K562 (cell line): ENCODE measurements around the gene FMN1. TPM values are rescaled to one million over a fixed set of nuclear protein-coding genes. Genes with fewer than 3 reads are reported as not detected.

ENCODE experiments used
- ATAC-seq: fragments of 200-7000 bp; cut with Tn5 transposase; 3 replicates; pipeline ENCODE4 v1.9.1; 2020; ENCODE audit warnings: moderate library complexity
- BruUV-seq: library from RNA; stranded (reverse); fragments of 400-500 nt; replicated peaks from 2 replicates; lab custom pipeline; 2021; lab: Mats Ljungman, UMichigan
- CTCF ChIA-PET: fragments of 300-600 bp; formaldehyde crosslinking; extraction: SDS; loops from one replicate; lab custom pipeline; 2021; ENCODE audit warnings: low intra/inter-chr PET ratio; lab: Yijun Ruan, JAX
- POLR2A ChIA-PET: fragments of 300-600, 350-650 bp; sonication (Branson Sonifier 250); formaldehyde crosslinking; extraction: SDS; loops from one replicate; lab custom pipeline; 2021; ENCODE audit warnings: antibody characterized with exemption, inconsistent platforms; lab: Yijun Ruan, JAX
- DNase-seq, 4 experiments: peaks; one replicate each; pipeline versions ENCODE4 v3.0.0 to v3.0.0-alpha.2; 2011 to 2018; ENCODE audit warnings: low spot score in 3 of 4, mixed read lengths in 3 of 4; ENCODE audit errors: extremely low read depth in 1 of 4
- FAIRE-seq: peaks from 2 replicates; lab custom pipeline; 2011; peaks lifted over from hg19 to GRCh38; lab: Jason Lieb, UNC
- H2AFZ ChIP-seq: 2 replicates; pipeline ENCODE4 v1.6.0; 2011; ENCODE audit warnings: low read depth, low read length, control low read depth, inconsistent platforms
- H3K27ac ChIP-seq: fragments of 200-600 bp; 3 replicates; pipeline ENCODE4 v1.8.0; 2011; ENCODE audit warnings: low read depth, mild to moderate bottlenecking, control low read depth, inconsistent platforms, low read length, moderate library complexity, mixed read lengths; ENCODE audit errors: extremely low read depth
- H3K27me3 ChIP-seq, 2 experiments: fragments of 300-600 bp in 1 of 2; 2 replicates in 1 of 2; 3 replicates in 1 of 2; pipeline versions ENCODE4 v1.6.0 to v1.8.0; 2011; ENCODE audit warnings: inconsistent platforms in 2 of 2, low read length in 2 of 2, mild to moderate bottlenecking in 1 of 2, mixed read lengths in 1 of 2, moderate library complexity in 1 of 2; ENCODE audit not compliant: control insufficient read depth in 2 of 2, insufficient read depth in 2 of 2
- H3K36me3 ChIP-seq: fragments of 300-600 bp; 3 replicates; pipeline ENCODE4 v1.8.0; 2011; ENCODE audit warnings: mild to moderate bottlenecking, low read length, inconsistent platforms; ENCODE audit not compliant: control insufficient read depth, insufficient read depth
- H3K4me1 ChIP-seq, 2 experiments: fragments of 200-600 bp in 1 of 2; replicated peaks in 1 of 2; 2 replicates in 1 of 2; 3 replicates in 1 of 2; pipeline versions ENCODE4 v1.5.1 to v1.8.0; 2011; ENCODE audit warnings: inconsistent platforms in 2 of 2, low read length in 2 of 2, mild to moderate bottlenecking in 1 of 2, mixed read lengths in 1 of 2, moderate library complexity in 1 of 2; ENCODE audit not compliant: control insufficient read depth in 2 of 2, insufficient read depth in 2 of 2
- H3K4me2 ChIP-seq: 2 replicates; pipeline ENCODE4 v1.6.1; 2011; ENCODE audit warnings: low read length, control low read depth, inconsistent platforms, mixed read lengths; ENCODE audit not compliant: insufficient read depth
- H3K4me3 ChIP-seq: fragments of 200-600 bp; sonication (generic), shearing (Covaris generic); 2 replicates; pipeline ENCODE4 v1.5.1; 2016; ENCODE audit warnings: control low read depth, inconsistent platforms
- H3K79me2 ChIP-seq: fragments of 200-600 bp; 3 replicates; pipeline ENCODE4 v1.8.0; 2011; ENCODE audit warnings: low read length, inconsistent platforms; ENCODE audit not compliant: control insufficient read depth, insufficient read depth
- H3K9ac ChIP-seq, 2 experiments: 2 replicates each; pipeline versions ENCODE4 v1.6.0 to v1.6.1; 2011; ENCODE audit warnings: low read depth in 2 of 2, low read length in 2 of 2, control low read depth in 1 of 2, inconsistent platforms in 1 of 2, mild to moderate bottlenecking in 1 of 2, mixed read lengths in 1 of 2; ENCODE audit not compliant: insufficient read depth in 1 of 2
- H3K9me1 ChIP-seq: one replicate; pipeline ENCODE4 v1.6.0; 2011; ENCODE audit warnings: inconsistent platforms, mild to moderate bottlenecking, low read length, moderate library complexity; ENCODE audit not compliant: control insufficient read depth, insufficient read depth
- H3K9me3 ChIP-seq: replicated peaks from 2 replicates; pipeline ENCODE4 v1.5.1; 2011; ENCODE audit warnings: low read depth, low read length, inconsistent platforms; ENCODE audit not compliant: control insufficient read depth, insufficient read depth
- H4K20me1 ChIP-seq: replicated peaks from 2 replicates; pipeline ENCODE4 v1.6.1; 2011; ENCODE audit warnings: low read length, inconsistent platforms, mixed read lengths; ENCODE audit not compliant: control insufficient read depth, insufficient read depth
- BRF1 ChIP-seq: IDR thresholded peaks from 3 replicates; pipeline ENCODE4 v1.6.1; 2011; ENCODE audit warnings: borderline replicate concordance, mild to moderate bottlenecking; ENCODE audit not compliant: insufficient read length; ENCODE audit errors: extremely low read depth
- ETS1 ChIP-seq: conservative IDR thresholded peaks from 2 replicates; pipeline ENCODE4 v1.6.1; 2011; ENCODE audit warnings: low read depth, mild to moderate bottlenecking, low read length; ENCODE audit not compliant: control insufficient read depth
- NCOR1 ChIP-seq: fragments of 450-650 bp; IDR thresholded peaks from 2 replicates; pipeline ENCODE4 v1.6.1; 2016; ENCODE audit warnings: mild to moderate bottlenecking, moderate library complexity
- NFIC ChIP-seq: fragments of 450-650 bp; IDR thresholded peaks from 2 replicates; pipeline ENCODE4 v1.6.1; 2017; ENCODE audit warnings: mild to moderate bottlenecking, inconsistent platforms
- NFIX ChIP-seq: fragments of 250-450 bp; sonication (Bioruptor Pico); IDR thresholded peaks from 2 replicates; pipeline ENCODE4 v1.4.0; 2020; ENCODE audit warnings: low read depth, mild to moderate bottlenecking, moderate library complexity
- RUNX1 ChIP-seq: sonication (generic); IDR thresholded peaks from 2 replicates; pipeline ENCODE4 v1.6.1; 2016; ENCODE audit warnings: antibody characterized with exemption, low read depth
- SIRT6 ChIP-seq: IDR thresholded peaks from one replicate; pipeline ENCODE4 v1.6.1; 2012; ENCODE audit warnings: low read depth, mild to moderate bottlenecking, control low read depth, inconsistent platforms, low read length, moderate library complexity
- ZNF277 ChIP-seq: fragments of 250-450 bp; sonication (Bioruptor Pico); IDR thresholded peaks from 2 replicates; pipeline ENCODE4 v1.8.0; 2022; ENCODE audit warnings: inconsistent platforms, mild to moderate bottlenecking, moderate library complexity, borderline replicate concordance
- WGBS: fragments of 100-300 bp; shearing (Covaris generic); methylation state at CpG from one replicate; pipeline ENCODE4 v1.1.6; 2016; ENCODE audit warnings: low coverage, mixed read lengths; ENCODE audit not compliant: insufficient coverage; ENCODE audit errors: missing lambda C conversion rate; 5-methylcytosine and 5-hydroxymethylcytosine counted together
- in situ Hi-C: fragments of 300-500 bp; cut with MboI; formaldehyde crosslinking; loops from 4 replicates; pipeline ENCODE4 v1.15.0; 2018; ENCODE audit warnings: inconsistent platforms, mixed read lengths
- intact Hi-C: fragments of 100-400 bp; cut with micrococcal nuclease; formaldehyde crosslinking; loops from 2 replicates; pipeline ENCODE4 v1.14.2; 2022
- polyA plus RNA-seq, 8 experiments: library from polyadenylated mRNA; depleted of rRNA in 4 of 8; stranded (reverse) in 5 of 8; unstranded in 3 of 8; fragments of >200 nt; fragmentation: Nextera tagmentation in 2 of 8; fragmentation: Illumina TruSeq in 1 of 8; extraction: Ambion mirVana in 2 of 8; extraction: Trizol in 1 of 8; gene quantifications; 2 replicates each; pipeline versions ENCODE4 v1.2.1 to v1.2.3, GENCODE V29; 2011 to 2014; ENCODE audit warnings: inconsistent platforms in 1 of 8, missing spikeins in 1 of 8
- total RNA-seq, 7 experiments: library from RNA; depleted of rRNA in 6 of 7; stranded (reverse); fragments of >200 nt in 6 of 7; fragmentation: Illumina TruSeq in 2 of 7; extraction: Trizol in 2 of 7; gene quantifications; 2 replicates each; pipeline versions ENCODE4 v1.2.1 to v1.2.3, GENCODE V29; 2011 to 2021; ENCODE audit warnings: low replicate concordance in 1 of 7

FMN1 gene
- total and polyA plus RNA-seq, 9 of the 15 experiments (the other 6 are each of a cell fraction or from before 2014, with no cell fraction given), result 0.03 to 0.07 (median 0.04) TPM; not detected in 6

GRCh38 chr15:32899126-32899596, 295.4 kb downstream of the FMN1 start:
- peak in 1 of 4 experiments; percentile 12 for DNase-seq
- TF ChIP-seq NFIX (CRISPR knock-in tag), result peak; percentile 86
- TF ChIP-seq BRF1, result no peak
- TF ChIP-seq SIRT6, result no peak
- no peak for TF ChIP-seq ZNF277 (CRISPR knock-in tag)
- TF ChIP-seq RUNX1, result no peak
- TF ChIP-seq NCOR1, result no peak
- TF ChIP-seq NFIC, result peak; percentile 97
- no peak for TF ChIP-seq ETS1
- no peaks in the 10 kb centered on the region for H3K9me3 ChIP-seq
- H3K4me3 ChIP-seq, result no peak overlapping the region
- no peak for ATAC-seq
- no peak overlapping the region for H3K9ac ChIP-seq
- H3K27ac ChIP-seq, result no peak overlapping the region
- in situ Hi-C loops (no loop called here), intact Hi-C loops (no loop called here)
- H3K9me1 ChIP-seq, result no peaks in the 10 kb centered on the region
- no peak overlapping the region for H3K4me2 ChIP-seq
- H4K20me1 ChIP-seq, result no peaks in the 10 kb centered on the region
- FAIRE-seq, result no peak
- ChIA-PET CTCF (no interaction called here), POLR2A (no interaction called here)
- H3K27me3 ChIP-seq, result peaks cover 3 to 5% of the 10 kb centered on the region in 2 experiments; a peak in 2 of 5 replicates
- no peaks in the 10 kb centered on the region for H3K36me3 ChIP-seq
- BruUV-seq, result no TSS peak
- no peak overlapping the region for H2AFZ ChIP-seq
- H3K4me1 ChIP-seq, result no peaks in the 10 kb centered on the region
- WGBS, result under 1% methylated on average over 6 of the region's 6 CpGs
- no peaks in the 10 kb centered on the region for H3K79me2 ChIP-seq
